ENCODE data around the gene HEBP2. TPM values are rescaled to one million over a fixed set of nuclear protein-coding genes. Genes with fewer than 3 reads are reported as not detected.

Gene HEBP2
- total RNA-seq, 1 experiment from 2014 or later = 40.9 TPM

DNA sequence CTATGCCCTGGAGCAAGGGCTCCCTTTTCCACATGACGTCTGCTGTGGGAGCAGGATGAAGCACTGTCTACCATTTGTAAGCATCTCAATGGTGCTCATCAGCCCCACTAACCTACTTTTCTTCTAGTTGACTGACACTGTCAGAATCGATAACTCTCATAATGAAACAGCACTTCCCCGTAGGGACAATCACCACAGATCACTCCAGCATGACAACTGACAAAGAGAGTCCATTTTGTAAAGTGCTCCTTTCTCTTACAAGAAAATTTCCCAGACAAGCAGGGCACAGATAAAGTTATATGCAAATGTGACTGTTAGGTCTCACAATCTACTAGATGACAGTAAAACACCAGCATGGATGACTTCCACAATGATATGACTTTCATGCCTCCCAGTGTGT, 46.4 kb downstream of the HEBP2 start:
- no peak overlapping the region for H3K4me3 Mint-ChIP-seq
- ChIA-PET POLR2A (no interaction called here), CTCF (no interaction called here)
- H3K4me1 Mint-ChIP-seq = no peaks in the 10 kb centered on the region
- H3K9me3 Mint-ChIP-seq = no peaks in the 10 kb centered on the region
- peaks cover 5% of the 10 kb centered on the region for H3K36me3 Mint-ChIP-seq
- no peak overlapping the region for H3K27ac Mint-ChIP-seq
- ATAC-seq (no peak), DNase-seq (ENCODE audit: low spot score) (no peak)
- H3K27me3 Mint-ChIP-seq (ENCODE audit: low read depth) = no peaks in the 10 kb centered on the region
- TF ChIP-seq, protein P1, sequence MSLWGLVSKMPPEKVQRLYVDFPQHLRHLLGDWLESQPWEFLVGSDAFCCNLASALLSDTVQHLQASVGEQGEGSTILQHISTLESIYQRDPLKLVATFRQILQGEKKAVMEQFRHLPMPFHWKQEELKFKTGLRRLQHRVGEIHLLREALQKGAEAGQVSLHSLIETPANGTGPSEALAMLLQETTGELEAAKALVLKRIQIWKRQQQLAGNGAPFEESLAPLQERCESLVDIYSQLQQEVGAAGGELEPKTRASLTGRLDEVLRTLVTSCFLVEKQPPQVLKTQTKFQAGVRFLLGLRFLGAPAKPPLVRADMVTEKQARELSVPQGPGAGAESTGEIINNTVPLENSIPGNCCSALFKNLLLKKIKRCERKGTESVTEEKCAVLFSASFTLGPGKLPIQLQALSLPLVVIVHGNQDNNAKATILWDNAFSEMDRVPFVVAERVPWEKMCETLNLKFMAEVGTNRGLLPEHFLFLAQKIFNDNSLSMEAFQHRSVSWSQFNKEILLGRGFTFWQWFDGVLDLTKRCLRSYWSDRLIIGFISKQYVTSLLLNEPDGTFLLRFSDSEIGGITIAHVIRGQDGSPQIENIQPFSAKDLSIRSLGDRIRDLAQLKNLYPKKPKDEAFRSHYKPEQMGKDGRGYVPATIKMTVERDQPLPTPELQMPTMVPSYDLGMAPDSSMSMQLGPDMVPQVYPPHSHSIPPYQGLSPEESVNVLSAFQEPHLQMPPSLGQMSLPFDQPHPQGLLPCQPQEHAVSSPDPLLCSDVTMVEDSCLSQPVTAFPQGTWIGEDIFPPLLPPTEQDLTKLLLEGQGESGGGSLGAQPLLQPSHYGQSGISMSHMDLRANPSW (CRISPR knock-in tag; conservative IDR thresholded peaks at IDR 0.05; ENCODE audit: low read depth) = no peak
- no peak for TF ChIP-seq NFE2L1 (CRISPR knock-in tag; IDR thresholded peaks at IDR 0.05)
- TF ChIP-seq FOXJ3 (CRISPR knock-in tag; IDR thresholded peaks at IDR 0.05; ENCODE audit: borderline replicate concordance) = no peak
- TF ChIP-seq, protein P2, sequence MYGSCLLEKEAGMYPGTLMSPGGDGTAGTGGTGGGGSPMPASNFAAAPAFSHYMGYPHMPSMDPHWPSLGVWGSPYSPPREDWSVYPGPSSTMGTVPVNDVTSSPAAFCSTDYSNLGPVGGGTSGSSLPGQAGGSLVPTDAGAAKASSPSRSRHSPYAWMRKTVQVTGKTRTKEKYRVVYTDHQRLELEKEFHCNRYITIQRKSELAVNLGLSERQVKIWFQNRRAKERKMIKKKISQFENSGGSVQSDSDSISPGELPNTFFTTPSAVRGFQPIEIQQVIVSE (CRISPR knock-in tag; IDR thresholded peaks at IDR 0.05; ENCODE audit: borderline replicate concordance) = no peak
- TF ChIP-seq, protein P3, sequence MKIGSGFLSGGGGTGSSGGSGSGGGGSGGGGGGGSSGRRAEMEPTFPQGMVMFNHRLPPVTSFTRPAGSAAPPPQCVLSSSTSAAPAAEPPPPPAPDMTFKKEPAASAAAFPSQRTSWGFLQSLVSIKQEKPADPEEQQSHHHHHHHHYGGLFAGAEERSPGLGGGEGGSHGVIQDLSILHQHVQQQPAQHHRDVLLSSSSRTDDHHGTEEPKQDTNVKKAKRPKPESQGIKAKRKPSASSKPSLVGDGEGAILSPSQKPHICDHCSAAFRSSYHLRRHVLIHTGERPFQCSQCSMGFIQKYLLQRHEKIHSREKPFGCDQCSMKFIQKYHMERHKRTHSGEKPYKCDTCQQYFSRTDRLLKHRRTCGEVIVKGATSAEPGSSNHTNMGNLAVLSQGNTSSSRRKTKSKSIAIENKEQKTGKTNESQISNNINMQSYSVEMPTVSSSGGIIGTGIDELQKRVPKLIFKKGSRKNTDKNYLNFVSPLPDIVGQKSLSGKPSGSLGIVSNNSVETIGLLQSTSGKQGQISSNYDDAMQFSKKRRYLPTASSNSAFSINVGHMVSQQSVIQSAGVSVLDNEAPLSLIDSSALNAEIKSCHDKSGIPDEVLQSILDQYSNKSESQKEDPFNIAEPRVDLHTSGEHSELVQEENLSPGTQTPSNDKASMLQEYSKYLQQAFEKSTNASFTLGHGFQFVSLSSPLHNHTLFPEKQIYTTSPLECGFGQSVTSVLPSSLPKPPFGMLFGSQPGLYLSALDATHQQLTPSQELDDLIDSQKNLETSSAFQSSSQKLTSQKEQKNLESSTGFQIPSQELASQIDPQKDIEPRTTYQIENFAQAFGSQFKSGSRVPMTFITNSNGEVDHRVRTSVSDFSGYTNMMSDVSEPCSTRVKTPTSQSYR (CRISPR knock-in tag; IDR thresholded peaks at IDR 0.05) = no peak
- TF ChIP-seq, protein P4, sequence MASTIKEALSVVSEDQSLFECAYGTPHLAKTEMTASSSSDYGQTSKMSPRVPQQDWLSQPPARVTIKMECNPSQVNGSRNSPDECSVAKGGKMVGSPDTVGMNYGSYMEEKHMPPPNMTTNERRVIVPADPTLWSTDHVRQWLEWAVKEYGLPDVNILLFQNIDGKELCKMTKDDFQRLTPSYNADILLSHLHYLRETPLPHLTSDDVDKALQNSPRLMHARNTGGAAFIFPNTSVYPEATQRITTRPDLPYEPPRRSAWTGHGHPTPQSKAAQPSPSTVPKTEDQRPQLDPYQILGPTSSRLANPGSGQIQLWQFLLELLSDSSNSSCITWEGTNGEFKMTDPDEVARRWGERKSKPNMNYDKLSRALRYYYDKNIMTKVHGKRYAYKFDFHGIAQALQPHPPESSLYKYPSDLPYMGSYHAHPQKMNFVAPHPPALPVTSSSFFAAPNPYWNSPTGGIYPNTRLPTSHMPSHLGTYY (CRISPR knock-in tag; IDR thresholded peaks at IDR 0.05) = no peak
- TF ChIP-seq, protein P5, sequence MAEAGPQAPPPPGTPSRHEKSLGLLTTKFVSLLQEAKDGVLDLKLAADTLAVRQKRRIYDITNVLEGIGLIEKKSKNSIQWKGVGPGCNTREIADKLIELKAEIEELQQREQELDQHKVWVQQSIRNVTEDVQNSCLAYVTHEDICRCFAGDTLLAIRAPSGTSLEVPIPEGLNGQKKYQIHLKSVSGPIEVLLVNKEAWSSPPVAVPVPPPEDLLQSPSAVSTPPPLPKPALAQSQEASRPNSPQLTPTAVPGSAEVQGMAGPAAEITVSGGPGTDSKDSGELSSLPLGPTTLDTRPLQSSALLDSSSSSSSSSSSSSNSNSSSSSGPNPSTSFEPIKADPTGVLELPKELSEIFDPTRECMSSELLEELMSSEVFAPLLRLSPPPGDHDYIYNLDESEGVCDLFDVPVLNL (CRISPR knock-in tag; IDR thresholded peaks at IDR 0.05; ENCODE audit: borderline replicate concordance, low read depth) = no peak
- TF ChIP-seq, protein P6, sequence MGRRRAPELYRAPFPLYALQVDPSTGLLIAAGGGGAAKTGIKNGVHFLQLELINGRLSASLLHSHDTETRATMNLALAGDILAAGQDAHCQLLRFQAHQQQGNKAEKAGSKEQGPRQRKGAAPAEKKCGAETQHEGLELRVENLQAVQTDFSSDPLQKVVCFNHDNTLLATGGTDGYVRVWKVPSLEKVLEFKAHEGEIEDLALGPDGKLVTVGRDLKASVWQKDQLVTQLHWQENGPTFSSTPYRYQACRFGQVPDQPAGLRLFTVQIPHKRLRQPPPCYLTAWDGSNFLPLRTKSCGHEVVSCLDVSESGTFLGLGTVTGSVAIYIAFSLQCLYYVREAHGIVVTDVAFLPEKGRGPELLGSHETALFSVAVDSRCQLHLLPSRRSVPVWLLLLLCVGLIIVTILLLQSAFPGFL (CRISPR knock-in tag; IDR thresholded peaks at IDR 0.05; ENCODE audit: borderline replicate concordance) = no peak
- TF ChIP-seq KAT7 (CRISPR knock-in tag; IDR thresholded peaks at IDR 0.05; ENCODE audit: borderline replicate concordance) = no peak
- TF ChIP-seq, protein P7, sequence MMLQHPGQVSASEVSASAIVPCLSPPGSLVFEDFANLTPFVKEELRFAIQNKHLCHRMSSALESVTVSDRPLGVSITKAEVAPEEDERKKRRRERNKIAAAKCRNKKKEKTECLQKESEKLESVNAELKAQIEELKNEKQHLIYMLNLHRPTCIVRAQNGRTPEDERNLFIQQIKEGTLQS (CRISPR knock-in tag; conservative IDR thresholded peaks at IDR 0.05) = no peak
- TF ChIP-seq, protein P8, sequence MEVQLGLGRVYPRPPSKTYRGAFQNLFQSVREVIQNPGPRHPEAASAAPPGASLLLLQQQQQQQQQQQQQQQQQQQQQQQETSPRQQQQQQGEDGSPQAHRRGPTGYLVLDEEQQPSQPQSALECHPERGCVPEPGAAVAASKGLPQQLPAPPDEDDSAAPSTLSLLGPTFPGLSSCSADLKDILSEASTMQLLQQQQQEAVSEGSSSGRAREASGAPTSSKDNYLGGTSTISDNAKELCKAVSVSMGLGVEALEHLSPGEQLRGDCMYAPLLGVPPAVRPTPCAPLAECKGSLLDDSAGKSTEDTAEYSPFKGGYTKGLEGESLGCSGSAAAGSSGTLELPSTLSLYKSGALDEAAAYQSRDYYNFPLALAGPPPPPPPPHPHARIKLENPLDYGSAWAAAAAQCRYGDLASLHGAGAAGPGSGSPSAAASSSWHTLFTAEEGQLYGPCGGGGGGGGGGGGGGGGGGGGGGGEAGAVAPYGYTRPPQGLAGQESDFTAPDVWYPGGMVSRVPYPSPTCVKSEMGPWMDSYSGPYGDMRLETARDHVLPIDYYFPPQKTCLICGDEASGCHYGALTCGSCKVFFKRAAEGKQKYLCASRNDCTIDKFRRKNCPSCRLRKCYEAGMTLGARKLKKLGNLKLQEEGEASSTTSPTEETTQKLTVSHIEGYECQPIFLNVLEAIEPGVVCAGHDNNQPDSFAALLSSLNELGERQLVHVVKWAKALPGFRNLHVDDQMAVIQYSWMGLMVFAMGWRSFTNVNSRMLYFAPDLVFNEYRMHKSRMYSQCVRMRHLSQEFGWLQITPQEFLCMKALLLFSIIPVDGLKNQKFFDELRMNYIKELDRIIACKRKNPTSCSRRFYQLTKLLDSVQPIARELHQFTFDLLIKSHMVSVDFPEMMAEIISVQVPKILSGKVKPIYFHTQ (CRISPR knock-in tag; IDR thresholded peaks at IDR 0.05) = no peak
- TF ChIP-seq, protein P9, sequence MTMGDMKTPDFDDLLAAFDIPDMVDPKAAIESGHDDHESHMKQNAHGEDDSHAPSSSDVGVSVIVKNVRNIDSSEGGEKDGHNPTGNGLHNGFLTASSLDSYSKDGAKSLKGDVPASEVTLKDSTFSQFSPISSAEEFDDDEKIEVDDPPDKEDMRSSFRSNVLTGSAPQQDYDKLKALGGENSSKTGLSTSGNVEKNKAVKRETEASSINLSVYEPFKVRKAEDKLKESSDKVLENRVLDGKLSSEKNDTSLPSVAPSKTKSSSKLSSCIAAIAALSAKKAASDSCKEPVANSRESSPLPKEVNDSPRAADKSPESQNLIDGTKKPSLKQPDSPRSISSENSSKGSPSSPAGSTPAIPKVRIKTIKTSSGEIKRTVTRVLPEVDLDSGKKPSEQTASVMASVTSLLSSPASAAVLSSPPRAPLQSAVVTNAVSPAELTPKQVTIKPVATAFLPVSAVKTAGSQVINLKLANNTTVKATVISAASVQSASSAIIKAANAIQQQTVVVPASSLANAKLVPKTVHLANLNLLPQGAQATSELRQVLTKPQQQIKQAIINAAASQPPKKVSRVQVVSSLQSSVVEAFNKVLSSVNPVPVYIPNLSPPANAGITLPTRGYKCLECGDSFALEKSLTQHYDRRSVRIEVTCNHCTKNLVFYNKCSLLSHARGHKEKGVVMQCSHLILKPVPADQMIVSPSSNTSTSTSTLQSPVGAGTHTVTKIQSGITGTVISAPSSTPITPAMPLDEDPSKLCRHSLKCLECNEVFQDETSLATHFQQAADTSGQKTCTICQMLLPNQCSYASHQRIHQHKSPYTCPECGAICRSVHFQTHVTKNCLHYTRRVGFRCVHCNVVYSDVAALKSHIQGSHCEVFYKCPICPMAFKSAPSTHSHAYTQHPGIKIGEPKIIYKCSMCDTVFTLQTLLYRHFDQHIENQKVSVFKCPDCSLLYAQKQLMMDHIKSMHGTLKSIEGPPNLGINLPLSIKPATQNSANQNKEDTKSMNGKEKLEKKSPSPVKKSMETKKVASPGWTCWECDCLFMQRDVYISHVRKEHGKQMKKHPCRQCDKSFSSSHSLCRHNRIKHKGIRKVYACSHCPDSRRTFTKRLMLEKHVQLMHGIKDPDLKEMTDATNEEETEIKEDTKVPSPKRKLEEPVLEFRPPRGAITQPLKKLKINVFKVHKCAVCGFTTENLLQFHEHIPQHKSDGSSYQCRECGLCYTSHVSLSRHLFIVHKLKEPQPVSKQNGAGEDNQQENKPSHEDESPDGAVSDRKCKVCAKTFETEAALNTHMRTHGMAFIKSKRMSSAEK (CRISPR knock-in tag; IDR thresholded peaks at IDR 0.05; ENCODE audit: borderline replicate concordance) = no peak
- no peak for TF ChIP-seq EMX1 (CRISPR knock-in tag; IDR thresholded peaks at IDR 0.05)
- TF ChIP-seq, protein P10, sequence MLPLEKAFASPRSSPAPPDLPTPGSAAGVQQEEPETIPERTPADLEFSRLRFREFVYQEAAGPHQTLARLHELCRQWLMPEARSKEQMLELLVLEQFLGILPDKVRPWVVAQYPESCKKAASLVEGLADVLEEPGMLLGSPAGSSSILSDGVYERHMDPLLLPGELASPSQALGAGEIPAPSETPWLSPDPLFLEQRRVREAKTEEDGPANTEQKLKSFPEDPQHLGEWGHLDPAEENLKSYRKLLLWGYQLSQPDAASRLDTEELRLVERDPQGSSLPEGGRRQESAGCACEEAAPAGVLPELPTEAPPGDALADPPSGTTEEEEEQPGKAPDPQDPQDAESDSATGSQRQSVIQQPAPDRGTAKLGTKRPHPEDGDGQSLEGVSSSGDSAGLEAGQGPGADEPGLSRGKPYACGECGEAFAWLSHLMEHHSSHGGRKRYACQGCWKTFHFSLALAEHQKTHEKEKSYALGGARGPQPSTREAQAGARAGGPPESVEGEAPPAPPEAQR (CRISPR knock-in tag; IDR thresholded peaks at IDR 0.05) = no peak
- TF ChIP-seq TP53 (CRISPR knock-in tag; IDR thresholded peaks at IDR 0.05) = no peak
- TF ChIP-seq, protein P11, sequence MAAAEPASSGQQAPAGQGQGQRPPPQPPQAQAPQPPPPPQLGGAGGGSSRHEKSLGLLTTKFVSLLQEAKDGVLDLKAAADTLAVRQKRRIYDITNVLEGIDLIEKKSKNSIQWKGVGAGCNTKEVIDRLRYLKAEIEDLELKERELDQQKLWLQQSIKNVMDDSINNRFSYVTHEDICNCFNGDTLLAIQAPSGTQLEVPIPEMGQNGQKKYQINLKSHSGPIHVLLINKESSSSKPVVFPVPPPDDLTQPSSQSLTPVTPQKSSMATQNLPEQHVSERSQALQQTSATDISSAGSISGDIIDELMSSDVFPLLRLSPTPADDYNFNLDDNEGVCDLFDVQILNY (CRISPR knock-in tag; IDR thresholded peaks at IDR 0.05) = no peak

All from WTC11 (cell line).